Naive thymus-derived CD4-positive, alpha-beta T cell (primary cell): Measurements from ENCODE around the gene CRY1. TPM values are rescaled to one million over a fixed set of nuclear protein-coding genes. Genes with fewer than 3 reads are reported as not detected.

ENCODE experiments used
- ATAC-seq: fragments of 150-1000 bp; cut with Tn5 transposase; 2 replicates; pipeline ENCODE4 v1.10.0; 2021; ENCODE audit warnings: mild to moderate bottlenecking, moderate library complexity
- CTCF ChIA-PET: fragments of 350-600 bp; sonication (Branson Sonifier 250); formaldehyde crosslinking; loops from one replicate; lab custom pipeline; 2021; ENCODE audit warnings: antibody characterized with exemption; lab: Charles Lee
- POLR2A ChIA-PET: fragments of 350-600 bp; sonication (Branson Sonifier 250); formaldehyde crosslinking; loops from one replicate; lab custom pipeline; 2021; ENCODE audit warnings: antibody characterized with exemption, inconsistent platforms; lab: Charles Lee
- DNase-seq, 9 donors: peaks; one replicate each; pipeline versions ENCODE4 v3.0.0 to v3.0.0-alpha.2; 2020 to 2022; ENCODE audit warnings: mixed read lengths in 1 of 9
- H3K27ac ChIP-seq: one replicate; pipeline ENCODE4 v1.7.0; 2013; ENCODE audit warnings: mild to moderate bottlenecking, low read depth, low read length, moderate library complexity
- H3K27me3 ChIP-seq, 2 donors: one replicate each; pipeline ENCODE4 v1.7.0; 2013; ENCODE audit warnings: low read length in 2 of 2, mild to moderate bottlenecking in 2 of 2, moderate library complexity in 2 of 2; ENCODE audit not compliant: control insufficient read depth in 2 of 2, insufficient read depth in 2 of 2
- H3K36me3 ChIP-seq, 3 experiments: 1 replicate in 2 of 3; 2 replicates in 1 of 3; pipeline ENCODE4 v1.7.0; 2013; ENCODE audit warnings: low read length in 3 of 3, mild to moderate bottlenecking in 3 of 3, moderate library complexity in 1 of 3; ENCODE audit not compliant: insufficient read depth in 3 of 3, control insufficient read depth in 2 of 3
- H3K4me1 ChIP-seq, 2 donors: one replicate each; pipeline ENCODE4 v1.7.0; 2013; ENCODE audit warnings: low read length in 2 of 2, mild to moderate bottlenecking in 2 of 2, moderate library complexity in 1 of 2; ENCODE audit not compliant: control insufficient read depth in 2 of 2, insufficient read depth in 2 of 2
- H3K4me3 ChIP-seq: 2 replicates; pipeline ENCODE4 v1.7.0; 2013; ENCODE audit warnings: mild to moderate bottlenecking, low read length
- H3K9me3 ChIP-seq, 3 experiments: 1 replicate in 2 of 3; 2 replicates in 1 of 3; pipeline ENCODE4 v1.7.0; 2013; ENCODE audit warnings: low read length in 3 of 3; ENCODE audit not compliant: control insufficient read depth in 2 of 3
- H3K27ac Mint-ChIP-seq, 9 donors: one replicate each; pipeline ENCODE4 v1.8.0; 2020 to 2022; ENCODE audit warnings: mixed read lengths in 9 of 9, mild to moderate bottlenecking in 8 of 9, moderate library complexity in 5 of 9, inconsistent platforms in 2 of 9
- H3K27me3 Mint-ChIP-seq, 5 donors: one replicate each; pipeline ENCODE4 v1.8.0; 2021 to 2022; ENCODE audit warnings: mixed read lengths in 5 of 5, mild to moderate bottlenecking in 1 of 5
- H3K36me3 Mint-ChIP-seq, 5 donors: one replicate each; pipeline ENCODE4 v1.8.0; 2020 to 2022; ENCODE audit warnings: mixed read lengths in 5 of 5, mild to moderate bottlenecking in 3 of 5, inconsistent platforms in 1 of 5
- H3K4me1 Mint-ChIP-seq, 7 donors: one replicate each; pipeline ENCODE4 v1.8.0; 2020 to 2022; ENCODE audit warnings: mixed read lengths in 7 of 7, mild to moderate bottlenecking in 3 of 7, inconsistent platforms in 1 of 7
- H3K4me3 Mint-ChIP-seq, 10 donors: one replicate each; pipeline ENCODE4 v1.8.0; 2020 to 2022; ENCODE audit warnings: mild to moderate bottlenecking in 10 of 10, mixed read lengths in 10 of 10, moderate library complexity in 6 of 10, inconsistent platforms in 2 of 10
- H3K9me3 Mint-ChIP-seq, 11 donors: one replicate each; pipeline ENCODE4 v1.8.0; 2020 to 2022; ENCODE audit warnings: mixed read lengths in 11 of 11, mild to moderate bottlenecking in 4 of 11, inconsistent platforms in 1 of 11, moderate library complexity in 1 of 11
- intact Hi-C, 2 donors: fragments of 100-400 bp; cut with micrococcal nuclease; formaldehyde crosslinking; loops; one replicate each; pipeline ENCODE4 v1.15.1; 2023
- polyA plus RNA-seq, 2 donors: library from polyadenylated mRNA; unstranded; fragments of 300-500 nt; fragmentation: Illumina TruSeq; gene quantifications; one replicate each; pipeline ENCODE4 v1.2.3, GENCODE V29; 2021
- total RNA-seq, 6 experiments: library from RNA in 5 of 6; stranded (reverse) in 5 of 6; gene quantifications; 1 replicate in 5 of 6; 2 replicates in 1 of 6; pipeline ENCODE4 v1.2.3 and lab custom pipeline; 2021 to 2026

Gene CRY1
- total and polyA plus RNA-seq, 7 experiments from 2014 or later, result 8.0 to 58.4 (median 32.3) TPM

- peaks cover 17 to 57% (median 38%) of the 10 kb centered on the region in 7 donors for H3K4me1 Mint-ChIP-seq
- CTCF ChIA-PET, result interaction anchor here (1.3 to 2.0 kb wide), 2 partner anchors 28 to 48 kb away, joined by 3 to 4 read pairs; no protein-coding TSS in a partner anchor
- DNase-seq, result peak; percentile 78 to 91 (median 86)
Observed at GRCh38 chr12:106955377-106956047, 137.8 kb downstream of the CRY1 start, which contains the start of gene TMEM263. TSS of gene TMEM263 (plus strand) at chr12:106955907. CDS start at chr12:106967117, 11,210 bp downstream.

GRCh38 chr12:106954462-106955376, 138.6 kb downstream of the CRY1 start:
- POLR2A ChIA-PET, result interaction anchor here (0.7 to 2.4 kb wide), 7 partner anchors 29 to 1568 kb away, joined by 3 to 16 read pairs (median 4); partner anchors contain the start of genes CRY1 and MTERF2
- Mint-ChIP-seq H3K4me3 (peak overlapping the region; percentile 88 to 99 (median 93)), H3K36me3 (peaks cover 0 to 3% (median 0%) of the 10 kb centered on the region in 5 donors), H3K27ac (peak overlapping the region; percentile 93 to 97 (median 96)), H3K9me3 (peaks cover 0 to 9% (median 2%) of the 10 kb centered on the region in 11 donors), H3K27me3 (peaks cover 0 to 11% (median 0%) of the 10 kb centered on the region in 5 donors), H3K4me1 (peaks cover 15 to 54% (median 35%) of the 10 kb centered on the region in 7 donors)
- H3K4me1 ChIP-seq, result peaks cover 8 to 9% of the 10 kb centered on the region in 2 donors
- H3K9me3 ChIP-seq, result no peaks in the 10 kb centered on the region
- peak; percentile 22 for ATAC-seq
- peak overlapping the region; percentile 94 for H3K4me3 ChIP-seq
- intact Hi-C loops, result loop anchor here (1.0 to 10.0 kb wide), 15 partner anchors 33 to 1608 kb away; partner anchors contain the start of genes CRY1 (in 2 of the 2), ISCU (in 2 of the 2), MTERF2 (in 2 of the 2) and PWP1 (in 2 of the 2)
- H3K27me3 ChIP-seq, result no peaks in the 10 kb centered on the region
- DNase-seq, result peak in 4 of 9 donors; percentile 11 to 43 (median 28)
- peak overlapping the region; percentile 94 for H3K27ac ChIP-seq
- H3K36me3 ChIP-seq, result peaks cover 0 to 6% (median 0%) of the 10 kb centered on the region in 3 experiments
- CTCF ChIA-PET, result interaction anchor here (0.7 to 2.0 kb wide), 5 partner anchors 29 to 715 kb away, joined by 3 to 4 read pairs (median 3); no protein-coding TSS in a partner anchor

More at GRCh38 chr12:106955377-106956047, 137.8 kb downstream of the CRY1 start, which contains the start of gene TMEM263:
- Histone ChIP-seq H3K9me3 (no peaks in the 10 kb centered on the region), H3K27me3 (no peaks in the 10 kb centered on the region), H3K4me1 (peaks cover 8 to 10% of the 10 kb centered on the region in 2 donors), H3K4me3 (peak within 1 kb of the TSS; percentile 94), H3K27ac (peak within 1 kb of the TSS; percentile 94), H3K36me3 (peaks cover 0 to 6% (median 0%) of the 10 kb centered on the region in 3 experiments)
- POLR2A ChIA-PET, result interaction anchor here (1.0 to 2.4 kb wide), 10 partner anchors 11 to 654 kb away, joined by 3 to 16 read pairs (median 4); partner anchors contain the start of genes CRY1, MTERF2 and POLR3B
- peaks cover 0 to 3% (median 0%) of the 10 kb centered on the region in 5 donors for H3K36me3 Mint-ChIP-seq
- peaks cover 0 to 11% (median 0%) of the 10 kb centered on the region in 5 donors for H3K27me3 Mint-ChIP-seq
- peak within 1 kb of the TSS; percentile 88 to 99 (median 96) for H3K4me3 Mint-ChIP-seq
- H3K9me3 Mint-ChIP-seq, result peaks cover 0 to 6% (median 0%) of the 10 kb centered on the region in 11 donors
- peak; percentile 90 for ATAC-seq
- peak within 1 kb of the TSS; percentile 93 to 97 (median 96) for H3K27ac Mint-ChIP-seq
- intact Hi-C loops, result loop anchor here (1.0 to 10.0 kb wide), 20 partner anchors 32 to 1607 kb away; partner anchors contain the start of genes CRY1 (in 2 of the 2), ISCU (in 2 of the 2), MTERF2 (in 2 of the 2) and PWP1 (in 2 of the 2)

GRCh38 chr12:106953352-106954250, 139.7 kb downstream of the CRY1 start:
- no peak overlapping the region for H3K4me3 ChIP-seq
- ChIA-PET CTCF (interaction anchor here (0.7 to 1.2 kb wide), 3 partner anchors 137 to 714 kb away, joined by 3 to 4 read pairs (median 3); no protein-coding TSS in a partner anchor), POLR2A (interaction anchor here (0.7 kb wide), 2 partner anchors 654 to 1569 kb away, joined by 3 to 4 read pairs; no protein-coding TSS in a partner anchor)
- H3K36me3 Mint-ChIP-seq, result peaks cover 0 to 7% (median 0%) of the 10 kb centered on the region in 5 donors
- H3K4me3 Mint-ChIP-seq, result peak overlapping the region in 6 of 10 donors; percentile 10 to 99 (median 32)
- no peak overlapping the region for H3K27ac ChIP-seq
- ATAC-seq (no peak), DNase-seq (no peak)
- peaks cover 11 to 43% (median 25%) of the 10 kb centered on the region in 7 donors for H3K4me1 Mint-ChIP-seq
- no peaks in the 10 kb centered on the region for H3K9me3 ChIP-seq
- H3K27me3 ChIP-seq, result no peaks in the 10 kb centered on the region
- peaks cover 8 to 9% of the 10 kb centered on the region in 2 donors for H3K4me1 ChIP-seq
- H3K27ac Mint-ChIP-seq, result peak overlapping the region in 4 of 9 donors; percentile 13 to 96 (median 16)
- peaks cover 0 to 11% (median 0%) of the 10 kb centered on the region in 5 donors for H3K27me3 Mint-ChIP-seq
- H3K36me3 ChIP-seq, result peaks cover 0 to 6% (median 0%) of the 10 kb centered on the region in 3 experiments
- intact Hi-C loops, result loop anchor here (10.0 kb wide), 3 partner anchors 729 to 811 kb away; partner anchors contain the start of genes PRDM4 (in 1 of the 2) and PWP1 (in 1 of the 2)
- H3K9me3 Mint-ChIP-seq, result peaks cover 0 to 17% (median 6%) of the 10 kb centered on the region in 11 donors

GRCh38 chr12:106950591-106950990, 142.8 kb downstream of the CRY1 start:
- no peak for DNase-seq
- ChIA-PET CTCF (no interaction called here), POLR2A (no interaction called here)
- H3K9me3 Mint-ChIP-seq, result peaks cover 0 to 20% (median 5%) of the 10 kb centered on the region in 11 donors
- no peak overlapping the region for H3K27ac ChIP-seq
- peaks cover 0 to 22% (median 13%) of the 10 kb centered on the region in 7 donors for H3K4me1 Mint-ChIP-seq
- peaks cover 0 to 6% of the 10 kb centered on the region in 2 donors for H3K4me1 ChIP-seq
- H3K9me3 ChIP-seq, result no peaks in the 10 kb centered on the region
- no peak overlapping the region for H3K4me3 ChIP-seq
- peaks cover 0 to 8% (median 0%) of the 10 kb centered on the region in 5 donors for H3K36me3 Mint-ChIP-seq
- peak overlapping the region in 1 of 9 donors; percentile 10 for H3K27ac Mint-ChIP-seq
- no peaks in the 10 kb centered on the region for H3K27me3 ChIP-seq
- no peak overlapping the region for H3K4me3 Mint-ChIP-seq
- no peaks in the 10 kb centered on the region for H3K36me3 ChIP-seq
- no peak for ATAC-seq
- peaks cover 0 to 14% (median 0%) of the 10 kb centered on the region in 5 donors for H3K27me3 Mint-ChIP-seq
- intact Hi-C loops, result loop anchor here (10.0 kb wide), 3 partner anchors 726 to 814 kb away; partner anchors contain the start of genes PRDM4 (in 1 of the 2) and PWP1 (in 1 of the 2)

GRCh38 chr12:106947461-106947860, 145.9 kb downstream of the CRY1 start:
- DNase-seq, result no peak
- intact Hi-C loops, result no loop called here
- H3K9me3 ChIP-seq, result no peaks in the 10 kb centered on the region
- no peaks in the 10 kb centered on the region for H3K27me3 ChIP-seq
- H3K9me3 Mint-ChIP-seq, result peaks cover 0 to 20% (median 5%) of the 10 kb centered on the region in 11 donors
- CTCF ChIA-PET, result no interaction called here
- POLR2A ChIA-PET, result no interaction called here
- H3K27me3 Mint-ChIP-seq, result peaks cover 0 to 12% (median 0%) of the 10 kb centered on the region in 5 donors
- H3K4me3 ChIP-seq, result no peak overlapping the region
- ATAC-seq, result no peak
- no peak overlapping the region for H3K4me3 Mint-ChIP-seq
- H3K36me3 ChIP-seq, result no peaks in the 10 kb centered on the region
- H3K36me3 Mint-ChIP-seq, result peaks cover 0 to 8% (median 0%) of the 10 kb centered on the region in 5 donors
- H3K4me1 Mint-ChIP-seq, result peaks cover 0 to 10% (median 6%) of the 10 kb centered on the region in 7 donors
- no peak overlapping the region for H3K27ac ChIP-seq
- no peak overlapping the region for H3K27ac Mint-ChIP-seq
- no peaks in the 10 kb centered on the region for H3K4me1 ChIP-seq
